Ovary (tissue), 3 donors: ENCODE data around the gene PADI1.

Source experiments
- CTCF ChIP-seq, 3 donors: fragments of 450-650 bp in 2 of 3; fragments of 200-600 bp in 1 of 3; IDR thresholded peaks; one replicate each; pipeline versions ENCODE4 v1.5.1 to v1.8.0; 2016 to 2022; ENCODE audit warnings: antibody characterized with exemption in 3 of 3, mild to moderate bottlenecking in 1 of 3
- EP300 ChIP-seq: sonication (generic); formaldehyde crosslinking; IDR thresholded peaks from one replicate; pipeline ENCODE4 v1.6.1; 2017; ENCODE audit warnings: antibody characterized with exemption
- POLR2A ChIP-seq: fragments of 450-650 bp; IDR thresholded peaks from one replicate; pipeline ENCODE4 v1.6.1; 2017; ENCODE audit warnings: antibody characterized with exemption, mild to moderate bottlenecking, moderate library complexity
- donor health status: DM: no; HTN: no; CAD: no.

GRCh38 chr1:17232759-17233661, 28.1 kb downstream of the PADI1 start:
- TF ChIP-seq POLR2A: no peak
- no peak for TF ChIP-seq CTCF (IDR thresholded peaks at IDR 0.05)
- no peak for TF ChIP-seq EP300
